GM19395 (cell line): Measurements from ENCODE around the gene POMT2.
"Not testable (repeated sequence)": the region's sequence is repeated elsewhere in the genome, so short reads cannot be mapped to it uniquely, and the experiment has no call there.

ENCODE experiments used
- ATAC-seq: cut with Tn5 transposase; IDR thresholded peaks from one replicate; pipeline ENCODE4 v1.9.1; 2021; ENCODE audit warnings: mild to moderate bottlenecking, moderate library complexity; ENCODE audit not compliant: unreplicated experiment

The POMT2 gene

DNA sequence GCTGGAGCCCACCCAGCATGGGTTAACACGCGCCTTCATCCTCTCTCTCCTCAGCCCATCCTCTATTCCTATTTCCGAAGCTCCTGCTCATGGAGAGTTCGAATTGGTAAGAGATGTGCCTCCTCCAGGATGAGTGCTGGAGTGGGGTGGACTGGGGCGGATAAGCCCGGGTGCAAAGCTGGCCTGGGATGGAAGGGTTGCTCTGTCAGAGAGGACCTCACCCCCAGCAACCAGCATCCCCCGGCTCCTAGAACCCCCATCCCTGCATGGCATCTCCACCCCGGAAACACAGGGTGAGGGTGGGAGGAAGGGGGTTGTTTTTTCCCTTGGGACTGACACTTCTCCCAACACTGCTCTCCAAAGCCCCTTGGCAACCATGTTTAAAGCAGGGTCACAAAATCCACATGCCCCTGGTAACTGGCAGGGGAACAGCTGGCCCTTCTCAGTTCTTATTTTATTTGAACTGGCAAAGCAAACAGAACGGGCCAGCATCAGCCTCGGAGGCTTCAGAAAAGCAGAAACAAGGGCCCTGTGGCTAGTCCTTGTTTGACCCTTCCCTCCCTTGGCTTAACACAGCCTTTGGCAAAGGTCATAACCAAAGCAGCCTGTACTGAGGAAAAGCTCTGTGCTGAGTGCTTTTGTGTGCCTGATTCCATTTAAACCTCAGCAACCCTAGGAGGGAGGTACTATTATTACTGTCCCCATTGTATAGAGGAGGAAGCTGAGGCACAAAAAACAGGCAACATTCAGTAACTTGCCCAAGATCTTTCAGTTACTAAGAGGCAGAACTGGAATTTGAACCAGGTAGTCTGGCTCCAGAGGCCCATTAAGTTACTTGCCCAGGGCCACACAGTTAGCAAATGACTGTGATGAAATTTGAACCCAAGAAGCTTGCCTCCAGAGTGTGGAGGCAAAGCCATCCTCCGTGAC, 4.4 kb upstream of the POMT2 start:
- ATAC-seq = no peak

DNA sequence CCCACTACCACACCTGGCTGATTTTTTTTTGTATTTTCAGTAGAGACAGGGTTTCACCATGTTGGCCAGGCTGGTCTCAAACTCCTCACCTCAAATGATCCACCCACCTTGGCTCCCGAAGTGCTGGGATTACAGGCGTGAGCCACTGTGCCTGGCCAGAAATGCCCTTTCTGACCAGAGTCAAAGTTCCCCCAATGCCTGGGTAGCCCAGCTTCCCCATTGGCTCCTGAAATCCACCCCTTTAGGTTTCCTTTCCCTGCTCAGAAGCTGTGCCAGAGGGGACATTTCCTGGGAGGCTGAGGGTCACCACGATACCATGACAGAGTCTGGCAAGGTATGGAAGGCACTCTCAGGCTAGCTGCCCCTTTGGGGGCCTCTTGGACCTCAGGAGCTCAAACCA, 3.6 kb upstream of the POMT2 start:
- no peak for ATAC-seq

DNA sequence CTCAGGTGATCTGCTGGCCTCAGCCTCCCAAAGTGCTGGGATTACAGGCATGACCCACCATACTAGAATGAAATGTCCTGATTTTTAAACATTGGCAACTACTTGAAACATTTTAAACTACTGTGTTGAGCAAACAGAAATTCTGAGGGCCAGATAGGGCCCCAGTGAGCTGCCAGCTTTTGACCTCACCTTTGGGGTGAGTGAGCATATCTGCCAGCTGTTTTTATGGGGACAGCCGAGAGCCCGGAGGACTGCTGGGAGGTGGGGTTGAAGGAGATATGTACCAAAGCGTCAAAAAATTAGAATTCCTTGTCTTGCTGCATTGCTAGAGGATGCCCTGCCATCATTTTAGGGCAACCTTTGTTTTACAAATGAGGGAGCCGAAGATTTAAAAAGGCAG, 2.9 kb upstream of the POMT2 start:
- no peak for ATAC-seq

GRCh38 chr14:77322951-77323350, 2.3 kb upstream of the POMT2 start:
- no peak for ATAC-seq

GRCh38 chr14:77322250-77322902, 1.7 kb upstream of the POMT2 start:
- ATAC-seq = no peak

GRCh38 chr14:77319422-77319821, 1.3 kb downstream of the POMT2 start:
- no peak for ATAC-seq

DNA sequence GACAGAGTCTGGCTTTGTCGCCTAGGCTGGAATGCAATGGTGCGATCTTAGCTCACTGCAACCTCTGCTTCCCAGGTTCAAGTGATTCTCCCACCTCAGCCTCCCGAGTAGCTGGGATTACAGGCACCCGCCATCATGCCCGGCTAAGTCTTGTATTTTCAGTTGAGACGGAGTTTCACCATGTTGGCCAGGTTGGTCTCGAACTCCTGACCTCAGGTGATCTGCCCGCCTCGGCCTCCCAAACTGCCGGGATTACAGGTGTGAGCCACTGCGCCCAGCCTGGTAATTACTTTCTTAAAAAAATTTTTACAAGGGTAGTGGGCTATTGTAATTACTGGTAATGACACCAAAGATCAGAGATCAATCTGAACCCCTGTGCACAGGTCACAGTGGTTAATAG, 1.9 kb downstream of the POMT2 start:
- not testable (repeated sequence) for ATAC-seq

DNA sequence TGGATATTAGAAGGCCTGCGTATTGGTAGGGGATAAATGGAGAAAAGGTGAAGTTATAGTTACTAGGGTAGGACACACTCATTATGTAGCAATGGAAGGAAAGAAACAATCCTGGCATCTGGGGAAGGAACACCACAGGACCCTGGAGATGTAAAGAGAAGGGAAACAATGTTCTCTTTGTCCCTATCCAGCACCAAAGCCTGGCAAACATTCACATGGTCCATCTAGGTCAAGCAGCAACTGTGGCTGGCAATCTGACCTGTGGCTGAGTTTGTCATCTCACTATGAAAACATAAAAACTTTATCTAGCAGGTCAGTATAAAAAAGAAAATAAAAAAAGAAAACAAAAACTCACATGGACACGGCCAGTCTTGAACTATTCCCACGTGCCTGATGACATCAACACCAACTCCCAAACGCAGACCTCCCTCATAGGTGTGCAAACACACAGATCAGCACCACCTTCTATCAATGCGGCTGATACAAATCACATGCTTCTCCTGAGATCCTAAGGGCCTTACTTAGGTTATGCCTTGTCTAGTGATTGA, 2.6 kb downstream of the POMT2 start:
- ATAC-seq = no peak

DNA sequence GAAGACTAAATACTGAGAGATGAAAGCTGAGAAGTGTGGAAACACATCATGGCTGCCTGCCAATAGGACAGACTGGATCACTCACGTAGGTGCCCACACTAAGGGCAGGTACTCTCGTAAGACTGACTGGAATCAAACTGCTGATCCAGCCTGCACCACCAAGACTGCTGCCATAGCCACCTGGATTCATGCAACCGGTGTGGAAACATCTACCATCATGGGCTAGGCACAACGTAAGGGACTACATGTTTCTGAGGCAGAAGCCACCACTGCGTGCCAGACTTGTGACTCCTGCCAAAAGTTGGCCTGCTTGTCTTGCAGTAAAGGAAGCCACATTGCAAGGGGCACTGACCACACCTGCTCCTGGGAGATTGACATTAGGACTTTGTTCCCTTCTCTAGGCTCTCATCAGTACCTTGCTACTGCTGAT, 3.8 kb downstream of the POMT2 start:
- ATAC-seq = no peak

DNA sequence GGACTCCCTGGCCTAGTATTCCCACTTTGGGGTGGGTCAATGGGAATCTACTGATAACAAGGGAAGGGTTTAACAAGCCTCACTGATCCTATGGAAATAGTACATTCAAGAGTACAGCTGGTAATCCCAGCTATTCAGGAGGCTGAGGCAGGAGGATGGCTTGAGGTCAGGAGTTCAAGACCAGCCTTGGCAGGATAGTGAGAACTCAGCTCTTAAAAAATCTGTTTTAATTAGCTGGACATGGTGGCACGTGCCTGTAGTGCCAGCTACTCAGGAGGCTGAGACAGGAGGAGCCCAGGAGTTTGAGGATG, 4.5 kb downstream of the POMT2 start:
- ATAC-seq = no peak

DNA sequence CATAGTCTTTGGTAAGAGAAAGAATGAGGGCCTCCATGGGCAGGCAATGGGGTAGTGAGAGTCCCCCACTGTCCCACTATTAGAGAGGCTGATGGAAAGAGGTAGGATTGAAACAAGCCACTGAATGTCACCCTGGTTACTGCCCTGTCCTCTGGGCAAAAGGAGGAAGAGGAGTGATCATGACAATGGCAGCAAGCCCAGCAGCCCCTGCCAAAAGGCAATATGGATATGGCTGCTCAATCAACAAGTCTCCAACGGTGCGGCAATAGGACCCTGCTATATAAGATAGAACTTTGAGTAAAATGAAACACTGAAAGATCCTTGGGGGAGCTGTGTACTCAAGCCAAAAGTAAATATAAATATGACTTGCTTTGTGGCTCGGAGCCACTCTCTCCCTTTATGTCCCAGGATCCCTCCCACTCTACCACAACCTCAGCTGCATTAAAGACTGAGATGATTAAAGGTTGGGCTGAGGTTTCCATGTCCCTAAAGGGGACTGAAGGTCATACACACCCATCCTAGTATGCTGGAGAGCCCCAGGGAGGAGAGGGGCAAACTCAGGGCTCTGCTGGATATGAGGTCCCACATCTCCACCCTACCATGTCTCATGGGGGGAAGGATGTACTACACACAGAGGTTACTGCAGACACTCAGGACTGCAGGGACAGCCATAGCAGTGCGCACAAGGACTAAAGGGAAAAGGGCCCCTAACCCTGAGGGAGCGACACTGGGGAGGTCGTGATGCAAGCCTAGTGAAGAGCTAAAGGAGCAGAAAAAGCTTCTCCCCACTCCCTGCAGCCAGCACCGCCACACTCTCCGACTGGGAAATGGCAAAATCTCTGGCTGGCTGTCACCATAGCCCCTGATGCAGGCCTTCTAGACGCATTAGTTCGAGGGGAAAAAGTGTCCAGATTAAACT, 5.9 kb downstream of the POMT2 start:
- no peak for ATAC-seq

DNA sequence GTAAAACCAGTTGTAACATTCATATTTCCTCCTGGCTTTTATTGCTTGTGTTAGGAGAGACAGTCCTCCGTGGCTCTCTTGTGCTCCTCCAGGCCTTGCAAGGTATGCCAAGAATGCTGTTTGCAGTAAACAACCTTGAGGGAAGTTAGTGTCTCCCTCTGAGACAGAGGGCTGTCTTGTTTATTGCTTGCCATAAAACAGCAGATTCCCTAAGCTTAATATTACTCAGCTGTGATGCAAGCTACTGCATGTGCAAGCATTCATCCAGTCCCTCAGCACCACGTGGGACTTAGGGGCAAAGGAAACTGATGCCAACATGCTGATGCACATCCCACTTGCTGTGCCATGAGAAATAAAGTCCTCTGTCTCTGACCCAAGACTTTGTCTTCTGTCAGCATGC, 6.6 kb downstream of the POMT2 start:
- no peak for ATAC-seq

GRCh38 chr14:77313371-77313770, 7.3 kb downstream of the POMT2 start:
- no peak for ATAC-seq

- no peak for ATAC-seq
Observed at GRCh38 chr14:77311217-77311616, 9.5 kb downstream of the POMT2 start.

GRCh38 chr14:77310026-77310425, 10.7 kb downstream of the POMT2 start:
- no peak for ATAC-seq

DNA sequence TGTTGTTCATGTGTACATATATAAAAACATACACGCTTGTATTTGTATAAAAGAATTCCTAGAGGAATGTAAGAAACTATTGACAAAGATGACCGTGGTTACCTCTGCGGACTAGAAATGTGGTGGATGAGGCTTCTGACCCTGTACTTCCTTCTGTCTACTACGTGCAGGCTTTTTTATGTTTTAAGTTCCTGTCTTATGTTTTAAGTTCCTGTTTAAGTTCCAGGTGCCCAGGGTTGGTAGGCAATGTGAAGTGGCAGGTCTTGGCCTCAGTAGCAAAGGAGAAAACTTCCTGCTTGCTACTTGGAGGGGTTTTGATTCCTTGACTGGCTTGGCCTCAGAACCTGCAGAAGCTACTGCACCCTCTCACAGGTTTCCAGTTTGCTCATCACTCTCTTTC, 11.6 kb downstream of the POMT2 start:
- ATAC-seq = no peak

DNA sequence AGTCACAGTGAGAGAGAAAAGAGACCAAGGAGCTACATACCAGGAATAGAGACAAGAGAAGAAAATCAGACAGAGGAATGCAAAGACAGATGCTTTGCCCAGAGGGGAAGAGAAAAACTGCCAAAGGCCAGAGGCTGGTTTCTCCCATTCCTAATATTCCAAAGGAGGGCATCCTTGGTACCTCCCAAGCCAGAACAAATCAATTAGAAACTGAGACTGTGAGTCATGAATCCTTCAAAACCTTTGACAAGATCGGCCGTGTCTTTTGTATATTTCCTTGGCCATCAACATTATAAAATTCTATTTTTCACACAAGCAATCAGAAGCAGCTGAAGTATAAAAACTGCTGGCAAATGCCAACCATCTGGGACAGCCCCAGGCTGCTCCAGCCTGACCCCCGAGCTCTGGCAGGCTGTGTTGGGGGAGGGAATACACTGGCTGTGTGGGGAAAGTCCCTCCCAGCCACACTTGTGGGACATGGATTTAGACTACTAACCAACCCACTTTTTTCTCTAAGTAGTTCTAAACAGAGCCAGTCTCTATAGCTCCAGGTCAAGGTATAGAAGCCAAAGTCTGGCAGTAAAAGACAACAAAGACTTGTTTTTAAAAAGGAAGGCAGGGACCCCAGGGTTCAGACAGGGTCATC, 13.7 kb downstream of the POMT2 start:
- no peak for ATAC-seq

- ATAC-seq = no peak
Observed at GRCh38 chr14:77306416-77306815, 14.3 kb downstream of the POMT2 start.

DNA sequence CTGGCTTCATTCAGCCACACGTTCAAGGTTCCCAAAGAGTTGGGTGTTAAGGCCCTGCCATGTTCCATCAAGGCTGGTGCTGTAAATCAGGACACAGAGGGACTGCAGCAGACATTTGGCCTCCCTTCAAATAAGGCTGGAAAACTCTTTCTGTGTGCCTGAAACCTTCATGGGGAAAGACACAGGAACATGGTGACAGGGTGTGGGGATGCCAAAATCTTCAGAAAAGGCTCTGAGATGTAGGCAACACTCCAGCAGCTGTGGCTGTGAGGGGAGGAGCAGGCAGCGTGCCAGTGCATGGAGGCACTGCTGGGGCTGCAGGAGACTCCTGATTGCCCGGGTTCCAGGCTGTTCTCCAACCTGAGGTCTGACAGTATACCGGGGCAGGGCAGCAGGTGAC, 15.0 kb downstream of the POMT2 start:
- no peak for ATAC-seq

GRCh38 chr14:77303417-77304156, 17.1 kb downstream of the POMT2 start:
- ATAC-seq = peak; percentile 71
